HFF-Myc (cell line): ENCODE data around the gene PIAS4.
"Not testable (repeated sequence)": the region's sequence is repeated elsewhere in the genome, so short reads cannot be mapped to it uniquely, and the experiment has no call there.

Source experiments
- DNase-seq: peaks from one replicate; pipeline ENCODE4 v3.0.0-alpha.2; 2011; ENCODE audit warnings: low read depth; ENCODE audit errors: extremely low read depth
- H3K4me3 ChIP-seq: replicated peaks from 2 replicates; pipeline ENCODE4 v1.5.1; 2011; ENCODE audit warnings: low read depth, mild to moderate bottlenecking, control low read depth, low read length
- CTCF ChIP-seq: IDR thresholded peaks from 2 replicates; pipeline ENCODE4 v1.5.1; 2012; ENCODE audit warnings: mild to moderate bottlenecking, low read depth, low read length, control low read depth; ENCODE audit errors: missing control alignments

Gene PIAS4

GRCh38 chr19:3990815-3991117 lies 16.8 kb upstream of the PIAS4 start:
- no peak overlapping the region for H3K4me3 ChIP-seq
- no peak for DNase-seq
- no peak for TF ChIP-seq CTCF

- DNase-seq: no peak
- TF ChIP-seq CTCF: no peak
Measured at GRCh38 chr19:3995607-3996006, 11.9 kb upstream of the PIAS4 start.

GRCh38 chr19:3998667-3999412 lies 8.7 kb upstream of the PIAS4 start:
- DNase-seq, H3K4me3 ChIP-seq: not testable (repeated sequence)

More at GRCh38 chr19:3995607-3996006, 11.9 kb upstream of the PIAS4 start:
- no peak overlapping the region for H3K4me3 ChIP-seq

GRCh38 chr19:4000798-4001197 lies 6.7 kb upstream of the PIAS4 start:
- not testable (repeated sequence) for DNase-seq, H3K4me3 ChIP-seq

GRCh38 chr19:4005436-4005835 lies 2.1 kb upstream of the PIAS4 start:
- DNase-seq, H3K4me3 ChIP-seq: not testable (repeated sequence)

GRCh38 chr19:4007836-4008539 lies 452 bp downstream of the PIAS4 start:
- peak overlapping the region; percentile 85 for H3K4me3 ChIP-seq
- no peak for DNase-seq
- no peak for TF ChIP-seq CTCF

- no peak for TF ChIP-seq CTCF
- DNase-seq: no peak
Measured at GRCh38 chr19:4009990-4010807, 2.7 kb downstream of the PIAS4 start.

GRCh38 chr19:4010808-4011110 lies 3.2 kb downstream of the PIAS4 start:
- DNase-seq: no peak
- TF ChIP-seq CTCF: no peak
- no peak overlapping the region for H3K4me3 ChIP-seq

More at GRCh38 chr19:4009990-4010807, 2.7 kb downstream of the PIAS4 start:
- peak overlapping the region; percentile 85 for H3K4me3 ChIP-seq

- not testable (repeated sequence) for DNase-seq, H3K4me3 ChIP-seq
Measured at GRCh38 chr19:4011430-4011829, 3.9 kb downstream of the PIAS4 start.
